Breast epithelium (tissue), 4 donors: ENCODE results near the gene LGR4. TPM values are rescaled to one million over a fixed set of nuclear protein-coding genes. Genes with fewer than 3 reads are reported as not detected.

Experiments used
- DNase-seq, 2 donors: peaks; one replicate each; pipeline ENCODE4 v3.0.0-alpha.2; 2019; ENCODE audit warnings: low spot score in 2 of 2
- H3K27ac ChIP-seq, 2 donors: fragments of 200-600 bp; sonication (generic) in 1 of 2; one replicate each; pipeline ENCODE4 v1.5.1; 2016 to 2019; ENCODE audit warnings: mild to moderate bottlenecking in 1 of 2
- H3K27me3 ChIP-seq, 2 donors: fragments of 200-600 bp; sonication (generic) in 1 of 2; one replicate each; pipeline versions ENCODE4 v1.5.1 to v1.6.0; 2017 to 2019; ENCODE audit warnings: control low read depth in 1 of 2, mild to moderate bottlenecking in 1 of 2
- H3K36me3 ChIP-seq: fragments of 200-600 bp; one replicate; pipeline ENCODE4 v1.5.1; 2019
- H3K4me1 ChIP-seq, 2 donors: fragments of 200-600 bp; sonication (generic); one replicate each; pipeline ENCODE4 v1.5.1; 2016 to 2019; ENCODE audit warnings: control low read depth in 1 of 2
- H3K4me3 ChIP-seq, 3 donors: fragments of 200-600 bp; sonication (generic); 1 replicate in 2 of 3; 2 replicates in 1 of 3; pipeline ENCODE4 v1.5.1; 2016 to 2019; ENCODE audit warnings: mild to moderate bottlenecking in 3 of 3, moderate library complexity in 2 of 3
- H3K9me3 ChIP-seq, 2 donors: fragments of 200-600 bp; sonication (generic) in 1 of 2; one replicate each; pipeline ENCODE4 v1.5.1; 2016 to 2019; ENCODE audit warnings: control low read depth in 1 of 2
- CTCF ChIP-seq, 3 donors: fragments of 450-650 bp; IDR thresholded peaks; one replicate each; pipeline ENCODE4 v1.5.1; 2016 to 2017; ENCODE audit warnings: antibody characterized with exemption in 3 of 3, mild to moderate bottlenecking in 3 of 3, moderate library complexity in 3 of 3
- POLR2A ChIP-seq: fragments of 450-650 bp; IDR thresholded peaks from one replicate; pipeline ENCODE4 v1.6.1; 2016; ENCODE audit warnings: antibody characterized with exemption, mild to moderate bottlenecking, moderate library complexity
- POLR2AphosphoS5 ChIP-seq, 3 donors: sonication (generic); formaldehyde crosslinking; IDR thresholded peaks; one replicate each; pipeline ENCODE4 v1.6.1; 2017; ENCODE audit warnings: antibody characterized with exemption in 3 of 3
- intact Hi-C: fragments of 100-400 bp; cut with DNase I; formaldehyde crosslinking; loops from one replicate; pipeline ENCODE4 v1.15.1; 2023; ENCODE audit warnings: low total_unique reads
- total RNA-seq, 3 donors: library from RNA; depleted of rRNA; stranded (reverse); fragments of >200 nt; gene quantifications; one replicate each; pipeline ENCODE4 v1.1.0, GENCODE V29; 2016

Gene LGR4
- total RNA-seq, 3 donors from 2014 or later: 28.5 to 93.7 (median 34.2) TPM

- H3K9me3 ChIP-seq: no peaks in the 10 kb centered on the region
- H3K36me3 ChIP-seq: no peaks in the 10 kb centered on the region
- intact Hi-C loops: no loop called here
- no peak for TF ChIP-seq CTCF (IDR thresholded peaks at IDR 0.05)
- no peak for TF ChIP-seq POLR2A
- TF ChIP-seq POLR2AphosphoS5 (IDR thresholded peaks at IDR 0.05): no peak
- H3K4me1 ChIP-seq: no peaks in the 10 kb centered on the region
- H3K27me3 ChIP-seq: no peaks in the 10 kb centered on the region
- no peak for DNase-seq
- H3K4me3 ChIP-seq: no peak overlapping the region
- H3K27ac ChIP-seq: peak overlapping the region in 1 of 2 donors; percentile 21
Measured at GRCh38 chr11:27358296-27358695, 114.3 kb downstream of the LGR4 start.

GRCh38 chr11:27357250-27357649 is 115.3 kb downstream of the LGR4 start:
- no peak for TF ChIP-seq CTCF (IDR thresholded peaks at IDR 0.05)
- no peak for TF ChIP-seq POLR2A
- no peak for TF ChIP-seq POLR2AphosphoS5 (IDR thresholded peaks at IDR 0.05)
- DNase-seq: no peak
- H3K36me3 ChIP-seq: no peaks in the 10 kb centered on the region
- H3K4me3 ChIP-seq: no peak overlapping the region
- H3K4me1 ChIP-seq: no peaks in the 10 kb centered on the region
- intact Hi-C loops: no loop called here
- H3K27me3 ChIP-seq: no peaks in the 10 kb centered on the region
- no peaks in the 10 kb centered on the region for H3K9me3 ChIP-seq
- no peak overlapping the region for H3K27ac ChIP-seq

GRCh38 chr11:27356624-27357222 is 115.9 kb downstream of the LGR4 start:
- H3K27me3 ChIP-seq: no peaks in the 10 kb centered on the region
- intact Hi-C loops: no loop called here
- H3K36me3 ChIP-seq: no peaks in the 10 kb centered on the region
- H3K9me3 ChIP-seq: no peaks in the 10 kb centered on the region
- no peak overlapping the region for H3K4me3 ChIP-seq
- no peak overlapping the region for H3K27ac ChIP-seq
- no peak for DNase-seq
- TF ChIP-seq POLR2AphosphoS5 (IDR thresholded peaks at IDR 0.05): no peak
- no peak for TF ChIP-seq POLR2A
- TF ChIP-seq CTCF (IDR thresholded peaks at IDR 0.05): no peak
- no peaks in the 10 kb centered on the region for H3K4me1 ChIP-seq

GRCh38 chr11:27355575-27356104 is 117.0 kb downstream of the LGR4 start:
- Histone ChIP-seq H3K36me3 (no peaks in the 10 kb centered on the region), H3K27me3 (no peaks in the 10 kb centered on the region), H3K4me3 (no peak overlapping the region), H3K4me1 (no peaks in the 10 kb centered on the region), H3K9me3 (no peaks in the 10 kb centered on the region), H3K27ac (no peak overlapping the region)
- intact Hi-C loops: no loop called here
- TF ChIP-seq POLR2A (no peak), CTCF (IDR thresholded peaks at IDR 0.05) (no peak), POLR2AphosphoS5 (IDR thresholded peaks at IDR 0.05) (no peak)
- DNase-seq: no peak

- no peaks in the 10 kb centered on the region for H3K27me3 ChIP-seq
- DNase-seq: no peak
- no peaks in the 10 kb centered on the region for H3K9me3 ChIP-seq
- no peak for TF ChIP-seq CTCF (IDR thresholded peaks at IDR 0.05)
- TF ChIP-seq POLR2AphosphoS5 (IDR thresholded peaks at IDR 0.05): no peak
- TF ChIP-seq POLR2A: no peak
- no peaks in the 10 kb centered on the region for H3K4me1 ChIP-seq
- intact Hi-C loops: no loop called here
- no peaks in the 10 kb centered on the region for H3K36me3 ChIP-seq
- no peak overlapping the region for H3K27ac ChIP-seq
- no peak overlapping the region for H3K4me3 ChIP-seq
Measured at GRCh38 chr11:27354359-27354965, 118.1 kb downstream of the LGR4 start.
